Lower leg skin (tissue), 4 donors: Measurements from ENCODE around the gene PNO1. TPM values are rescaled to one million over a fixed set of nuclear protein-coding genes. Genes with fewer than 3 reads are reported as not detected.
A peak's percentile ranks its signal among the peaks of the same experiment; 100 is the strongest.

Experiments
- DNase-seq, 2 donors: peaks; one replicate each; pipeline ENCODE4 v3.0.0-alpha.2; 2019; ENCODE audit warnings: low spot score in 2 of 2
- H3K4me3 ChIP-seq: fragments of 200-600 bp; sonication (generic); 2 replicates; pipeline ENCODE4 v1.5.1; 2017; ENCODE audit warnings: mild to moderate bottlenecking, low read depth; ENCODE audit not compliant: poor library complexity, severe bottlenecking
- CTCF ChIP-seq, 3 donors: fragments of 450-650 bp; IDR thresholded peaks; one replicate each; pipeline ENCODE4 v1.5.1; 2016; ENCODE audit warnings: antibody characterized with exemption in 3 of 3, mild to moderate bottlenecking in 3 of 3, moderate library complexity in 2 of 3
- POLR2A ChIP-seq, 2 donors: fragments of 450-650 bp; IDR thresholded peaks; one replicate each; pipeline ENCODE4 v1.6.1; 2016 to 2017; ENCODE audit warnings: antibody characterized with exemption in 2 of 2, mild to moderate bottlenecking in 1 of 2, moderate library complexity in 1 of 2
- WGBS, 2 donors: methylation state at CpG; one replicate each; pipeline ENCODE4 v1.1.5; 2018; 5-methylcytosine and 5-hydroxymethylcytosine counted together
- intact Hi-C: fragments of 100-400 bp; cut with DNase I; formaldehyde crosslinking; loops from one replicate; pipeline ENCODE4 v1.15.0; 2023; ENCODE audit warnings: low total_unique reads
- total RNA-seq, 4 donors: library from RNA; depleted of rRNA; stranded (reverse); fragments of >200 nt; gene quantifications; one replicate each; pipeline ENCODE4 v1.1.0, GENCODE V29; 2016

Gene PNO1
- total RNA-seq, 4 donors from 2014 or later = 7.8 to 18.5 (median 13.8) TPM

- intact Hi-C loops = no loop called here
- 16 to 21% methylated on average over 2 of the region's 2 CpGs for WGBS, 2 donors
- H3K4me3 ChIP-seq = no peak overlapping the region
Measured at GRCh38 chr2:68225119-68225632, 67.5 kb downstream of the PNO1 start.

More at GRCh38 chr2:68225119-68225632, 67.5 kb downstream of the PNO1 start:
- TF ChIP-seq CTCF (IDR thresholded peaks at IDR 0.05) = no peak
- no peak for TF ChIP-seq POLR2A (IDR thresholded peaks at IDR 0.05)
- DNase-seq = peak in 1 of 2 donors; percentile 20

Other genes with a start within 250 kb of the PNO1 start
- 10 to 100 TPM in 3 of 4 donors, 1 to 10 TPM in 1; 8.0 to 30.3 (median 14.7) TPM for gene C1D, start 94.9 kb upstream of the PNO1 start, total RNA-seq
- gene PPP3R1, start 94.6 kb downstream of the PNO1 start, total RNA-seq = 10 to 100 TPM; 31.0 to 42.4 (median 34.7) TPM
- gene CNRIP1, start 162.1 kb downstream of the PNO1 start, total RNA-seq = 10 to 100 TPM in 1 of 4 donors, 1 to 10 TPM in 3; 5.7 to 12.8 (median 7.8) TPM
- 1 to 10 TPM; 1.3 to 3.0 (median 2.2) TPM for gene PLEK, start 207.4 kb downstream of the PNO1 start, total RNA-seq